ES-I3 (cell line): ENCODE results near the gene SCN10A.

Experiments used
- H3K36me3 ChIP-seq: 2 replicates; pipeline ENCODE4 v1.6.1; 2013; ENCODE audit warnings: mild to moderate bottlenecking, low read length, control low read depth, moderate library complexity; ENCODE audit not compliant: insufficient read depth
- H3K4me1 ChIP-seq: 2 replicates; pipeline ENCODE4 v1.6.1; 2013; ENCODE audit warnings: mild to moderate bottlenecking, control low read depth, low read length; ENCODE audit not compliant: insufficient read depth
- H3K9ac ChIP-seq: 2 replicates; pipeline ENCODE4 v1.6.1; 2013; ENCODE audit warnings: low read depth, mild to moderate bottlenecking, low read length, moderate library complexity
- H3K9me3 ChIP-seq: 2 replicates; pipeline ENCODE4 v1.6.1; 2013; ENCODE audit warnings: mild to moderate bottlenecking, low read length, moderate library complexity; ENCODE audit not compliant: control insufficient read depth, insufficient read depth

Gene SCN10A

DNA sequence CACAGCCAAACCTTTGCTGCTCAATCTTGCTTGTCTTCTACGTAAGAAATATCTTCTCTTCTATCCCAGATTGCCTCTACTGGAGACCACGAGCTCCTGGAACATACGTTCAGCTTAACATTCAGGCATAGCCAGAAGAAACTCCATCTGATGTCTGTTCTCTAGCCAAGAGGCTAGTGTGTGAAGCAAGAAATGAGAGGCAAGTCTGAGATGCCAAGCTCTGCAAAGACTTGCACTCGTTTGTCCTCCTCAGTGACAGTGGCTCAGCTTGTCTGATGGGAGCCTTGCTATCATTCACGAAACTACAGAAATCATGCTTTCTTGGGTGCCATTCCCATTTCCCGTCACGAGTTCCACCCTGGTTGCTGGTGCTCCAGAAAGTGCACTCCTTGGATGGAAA is at the start of gene SCN10A:
Gene SCN10A, minus strand, starts transcription at position 192 of the 400 bp plus-strand sequence. CDS start 22,207 bp downstream, outside the sequence.
- Histone ChIP-seq H3K4me1 (no peaks in the 10 kb centered on the region), H3K36me3 (no peaks in the 10 kb centered on the region), H3K9me3 (no peaks in the 10 kb centered on the region)

GRCh38 chr3:38853011-38853410 is 37.0 kb upstream of the SCN10A start:
- Histone ChIP-seq H3K9ac (no peak overlapping the region), H3K36me3 (no peaks in the 10 kb centered on the region), H3K4me1 (no peaks in the 10 kb centered on the region), H3K9me3 (no peaks in the 10 kb centered on the region)

More for the DNA sequence above, at the start of gene SCN10A:
- H3K9ac ChIP-seq = no peak within 1 kb of the TSS

DNA sequence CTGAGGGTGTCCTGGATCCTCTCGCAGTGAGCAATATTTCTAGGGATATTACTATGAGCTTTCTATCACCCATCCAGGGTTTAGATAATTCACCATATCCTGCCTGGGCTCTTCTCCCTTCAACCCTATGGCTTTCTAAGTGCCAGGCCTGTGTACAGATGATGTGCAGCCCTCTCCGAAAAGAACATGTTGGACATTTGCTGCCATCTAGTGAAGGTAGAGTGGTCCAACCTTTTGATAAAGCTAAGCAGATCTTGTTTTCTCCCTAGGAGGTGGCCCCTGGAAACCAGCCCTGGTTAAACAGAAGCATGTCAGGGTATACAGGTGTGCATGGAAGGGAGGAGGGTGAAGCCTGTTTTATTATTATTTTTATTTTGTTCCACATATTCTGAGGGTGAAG is 27.9 kb upstream of the SCN10A start:
- H3K9ac ChIP-seq = no peak overlapping the region

GRCh38 chr3:38842266-38842965 is 26.4 kb upstream of the SCN10A start:
- Histone ChIP-seq H3K9ac (no peak overlapping the region), H3K36me3 (no peaks in the 10 kb centered on the region), H3K9me3 (no peaks in the 10 kb centered on the region), H3K4me1 (peaks cover 4% of the 10 kb centered on the region; the same call in 1 of the 2 replicates)

More for the DNA sequence above, 27.9 kb upstream of the SCN10A start:
- H3K4me1 ChIP-seq = no peaks in the 10 kb centered on the region
- no peaks in the 10 kb centered on the region for H3K9me3 ChIP-seq
- no peaks in the 10 kb centered on the region for H3K36me3 ChIP-seq

DNA sequence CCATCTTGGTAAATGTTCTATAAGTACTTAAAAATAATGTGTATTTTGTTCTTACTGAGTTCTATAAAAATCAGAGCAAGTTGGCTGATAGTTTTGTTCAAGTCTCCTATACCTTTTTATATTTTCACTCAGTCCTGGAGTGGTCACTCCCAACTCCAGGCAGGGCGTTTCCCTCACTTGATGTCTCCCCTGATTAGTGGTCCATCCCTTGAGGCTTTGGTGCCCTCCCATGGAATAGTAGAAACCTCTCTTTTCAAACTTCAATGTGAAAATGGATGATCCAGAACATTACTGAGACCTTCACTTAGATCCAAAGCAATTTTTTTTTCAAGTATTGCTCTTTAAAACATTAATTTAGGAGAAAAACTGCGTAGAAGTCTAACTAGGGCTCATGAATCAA is 25.0 kb upstream of the SCN10A start:
- no peak overlapping the region for H3K9ac ChIP-seq
- H3K4me1 ChIP-seq = peaks cover 16% of the 10 kb centered on the region
- no peaks in the 10 kb centered on the region for H3K9me3 ChIP-seq

DNA sequence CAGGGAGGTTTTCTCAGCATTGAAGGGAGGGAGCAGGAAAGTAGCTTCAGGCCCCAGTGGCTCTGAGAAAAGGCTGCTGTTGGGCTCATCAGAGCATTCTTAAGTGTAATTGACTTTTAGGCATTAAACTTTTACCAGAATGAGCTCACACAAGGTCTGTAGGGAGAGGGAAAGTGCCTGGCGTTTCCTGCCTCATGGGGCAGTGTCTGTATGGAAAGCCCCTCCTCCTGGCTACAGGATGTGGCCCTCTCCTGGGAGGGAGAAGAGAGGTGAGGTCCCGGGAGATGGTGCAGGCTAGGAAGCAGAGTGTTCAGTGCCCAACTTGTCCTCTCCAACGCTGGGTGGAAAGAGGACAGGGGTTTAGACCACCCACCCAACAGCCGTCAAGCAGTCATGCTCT is 21.3 kb upstream of the SCN10A start:
- Histone ChIP-seq H3K36me3 (no peaks in the 10 kb centered on the region), H3K4me1 (peaks cover 34% of the 10 kb centered on the region), H3K9me3 (no peaks in the 10 kb centered on the region)

More for the DNA sequence above, 25.0 kb upstream of the SCN10A start:
- H3K36me3 ChIP-seq = no peaks in the 10 kb centered on the region

DNA sequence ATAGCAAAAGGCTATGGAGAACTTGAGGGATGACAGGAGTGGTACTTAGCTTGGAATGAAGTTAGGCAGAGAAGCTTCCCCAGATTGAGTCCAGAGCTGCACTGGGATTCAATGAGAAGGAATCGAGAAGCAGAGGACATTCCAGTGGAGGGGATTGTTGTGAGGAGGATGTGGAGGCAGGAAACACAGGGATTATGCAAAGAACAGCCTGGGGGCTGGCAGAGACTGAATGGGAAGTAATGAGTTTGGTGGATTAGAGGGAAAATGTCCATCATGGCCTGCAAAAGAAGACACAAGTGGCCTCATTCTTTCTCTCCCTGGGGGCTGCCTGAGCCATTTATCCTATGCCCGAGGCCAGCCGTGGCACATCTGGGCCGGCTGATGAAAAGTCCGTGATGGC is 20.5 kb upstream of the SCN10A start:
- Histone ChIP-seq H3K9ac (no peak overlapping the region), H3K9me3 (no peaks in the 10 kb centered on the region), H3K4me1 (peaks cover 38% of the 10 kb centered on the region), H3K36me3 (no peaks in the 10 kb centered on the region)

More for the DNA sequence above, 21.3 kb upstream of the SCN10A start:
- no peak overlapping the region for H3K9ac ChIP-seq

DNA sequence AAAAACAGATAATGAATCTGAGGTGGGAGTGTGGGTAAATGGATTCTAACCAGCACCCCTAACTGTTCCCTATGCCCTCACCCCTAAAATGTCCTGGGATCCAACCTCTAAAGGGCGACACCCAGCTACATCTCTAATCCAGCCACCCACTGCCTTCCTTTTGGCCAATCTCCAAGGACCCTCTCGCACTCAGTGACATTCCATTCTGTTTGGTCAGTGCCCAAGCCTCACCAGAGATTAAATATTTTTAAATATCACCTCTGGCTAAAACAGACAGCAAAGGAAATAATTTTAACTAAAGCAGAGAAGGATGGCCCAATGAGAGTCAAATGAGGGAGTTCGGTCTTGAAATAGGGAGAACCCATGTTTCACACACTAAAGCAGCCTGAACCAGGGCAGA is 19.9 kb upstream of the SCN10A start:
- no peak overlapping the region for H3K9ac ChIP-seq
- peaks cover 38% of the 10 kb centered on the region for H3K4me1 ChIP-seq
- no peaks in the 10 kb centered on the region for H3K36me3 ChIP-seq
- no peaks in the 10 kb centered on the region for H3K9me3 ChIP-seq

- no peaks in the 10 kb centered on the region for H3K36me3 ChIP-seq
Observed at GRCh38 chr3:38834717-38835116, 18.7 kb upstream of the SCN10A start.

DNA sequence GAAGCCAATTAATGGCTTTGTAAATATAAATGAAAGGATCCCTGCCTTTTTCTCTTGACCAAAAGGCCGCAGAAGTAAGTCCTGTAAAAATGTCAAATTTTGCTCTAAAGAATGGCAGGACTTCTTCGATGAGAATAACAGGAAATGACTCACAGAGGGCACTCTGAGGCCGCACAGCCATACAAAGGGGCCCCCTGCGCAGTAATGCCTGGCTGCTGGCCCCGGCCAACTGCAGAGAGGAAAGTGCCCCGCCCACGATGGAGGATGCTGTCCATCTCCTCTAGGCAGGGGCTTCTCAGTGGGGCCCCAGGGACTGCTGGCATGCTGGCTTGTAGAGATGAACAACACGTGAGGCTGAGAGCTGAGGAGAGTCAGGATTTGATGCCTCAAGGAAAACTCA is 18.1 kb upstream of the SCN10A start:
- Histone ChIP-seq H3K36me3 (no peaks in the 10 kb centered on the region), H3K9me3 (no peaks in the 10 kb centered on the region), H3K4me1 (peaks cover 38% of the 10 kb centered on the region), H3K9ac (no peak overlapping the region)

More at GRCh38 chr3:38834717-38835116, 18.7 kb upstream of the SCN10A start:
- Histone ChIP-seq H3K9me3 (no peaks in the 10 kb centered on the region), H3K9ac (no peak overlapping the region), H3K4me1 (peaks cover 38% of the 10 kb centered on the region)

DNA sequence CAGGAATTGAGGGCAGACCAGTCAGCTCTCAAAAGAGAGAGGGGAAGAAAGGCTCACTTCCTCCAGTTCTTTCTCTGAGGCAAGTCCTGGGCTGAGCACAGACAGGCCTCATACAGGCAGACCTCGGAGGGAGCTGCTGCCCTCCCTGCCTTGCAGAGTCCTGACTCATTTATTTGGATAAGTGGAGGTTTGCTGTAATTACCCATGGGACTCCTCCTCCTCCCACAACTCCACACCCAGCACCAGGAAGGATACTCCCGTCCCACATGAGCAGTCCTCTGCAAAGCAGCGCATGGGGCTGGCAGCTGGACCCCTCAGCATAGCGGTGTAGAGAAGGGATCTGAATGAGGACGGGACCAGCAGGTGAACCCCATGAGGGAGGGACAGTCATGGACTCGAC is 13.4 kb upstream of the SCN10A start:
- Histone ChIP-seq H3K36me3 (no peaks in the 10 kb centered on the region), H3K9ac (no peak overlapping the region), H3K9me3 (no peaks in the 10 kb centered on the region), H3K4me1 (peaks cover 6% of the 10 kb centered on the region; the same call in 1 of the 2 replicates)

DNA sequence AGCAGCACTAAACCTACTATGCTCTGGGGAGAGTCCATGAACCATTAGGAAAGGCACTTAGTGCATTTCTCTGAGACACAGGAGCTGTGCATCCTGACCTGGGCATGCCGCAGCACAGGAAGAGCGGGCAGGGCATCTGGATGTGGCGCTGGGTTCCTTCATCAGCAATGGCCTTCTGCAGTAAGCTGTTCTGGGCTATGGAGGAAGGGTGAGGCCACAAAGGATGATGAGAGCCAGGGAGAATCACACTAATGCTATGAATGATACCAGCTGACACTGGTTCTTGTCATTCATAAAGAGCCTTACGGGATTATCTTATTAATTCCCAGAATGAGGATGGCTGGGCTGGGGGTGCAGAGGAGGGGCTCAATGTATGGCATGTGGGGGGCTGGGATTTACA is 12.7 kb upstream of the SCN10A start:
- Histone ChIP-seq H3K36me3 (no peaks in the 10 kb centered on the region), H3K9me3 (no peaks in the 10 kb centered on the region), H3K9ac (no peak overlapping the region), H3K4me1 (peaks cover 4% of the 10 kb centered on the region; the same call in 1 of the 2 replicates)

GRCh38 chr3:38827791-38828190 is 11.8 kb upstream of the SCN10A start:
- Histone ChIP-seq H3K4me1 (peaks cover 4% of the 10 kb centered on the region; the same call in 1 of the 2 replicates), H3K9me3 (no peaks in the 10 kb centered on the region), H3K36me3 (no peaks in the 10 kb centered on the region), H3K9ac (no peak overlapping the region)

DNA sequence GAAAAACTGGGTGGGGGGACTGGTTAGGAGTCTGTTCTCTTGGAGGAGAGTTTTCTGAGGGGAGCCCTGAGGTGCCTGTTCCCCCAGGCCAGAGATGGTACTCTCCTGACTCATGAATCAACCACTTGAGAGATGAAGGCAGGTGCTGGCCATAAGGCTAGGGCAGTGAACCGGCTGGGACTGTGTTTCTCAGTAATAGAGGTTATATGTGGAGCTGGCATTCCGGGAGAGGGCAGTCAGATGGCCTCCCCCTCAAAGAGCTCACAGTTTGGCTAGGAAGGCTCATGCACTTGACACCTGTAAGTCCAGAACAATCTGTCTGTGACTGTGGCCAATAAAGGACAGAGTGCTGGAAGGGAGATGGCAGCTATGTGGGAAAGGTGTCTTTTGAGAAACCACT is 10.0 kb upstream of the SCN10A start:
- Histone ChIP-seq H3K9ac (no peak overlapping the region), H3K9me3 (no peaks in the 10 kb centered on the region), H3K36me3 (no peaks in the 10 kb centered on the region), H3K4me1 (no peaks in the 10 kb centered on the region)

GRCh38 chr3:38824349-38824748 is 8.3 kb upstream of the SCN10A start:
- Histone ChIP-seq H3K9me3 (no peaks in the 10 kb centered on the region), H3K9ac (no peak overlapping the region), H3K4me1 (no peaks in the 10 kb centered on the region), H3K36me3 (no peaks in the 10 kb centered on the region)
